Measurements from ENCODE around the gene CAPS2. TPM values are rescaled to one million over a fixed set of nuclear protein-coding genes. Genes with fewer than 3 reads are reported as not detected.

Gene CAPS2
- total RNA-seq, 1 experiment from 2014 or later = 4.3 TPM

GRCh38 chr12:75302781-75303180 lies 27.3 kb downstream of the CAPS2 start:
- Histone ChIP-seq H3K79me2 (ENCODE audit: insufficient read depth, low read length) (no peaks in the 10 kb centered on the region), H3K4me1 (ENCODE audit: insufficient read depth, low read length) (no peaks in the 10 kb centered on the region)
- no peaks in the 10 kb centered on the region for H3K4me1 Mint-ChIP-seq

More at GRCh38 chr12:75302781-75303180, 27.3 kb downstream of the CAPS2 start:
- H3K27me3 Mint-ChIP-seq (ENCODE audit: low read depth) = no peaks in the 10 kb centered on the region; the same call in 1 of the 2 replicates
- no peak overlapping the region for H3T11ph ChIP-seq (ENCODE audit: low read length)
- H2BK20ac ChIP-seq (ENCODE audit: low read depth, low read length, poor library complexity, severe bottlenecking) = no peak overlapping the region
- no peak overlapping the region for H2BK5ac ChIP-seq (ENCODE audit: insufficient read length, low read length)
- H3K4ac ChIP-seq (ENCODE audit: low read depth, low read length) = no peak overlapping the region
- H2BK120ac ChIP-seq (ENCODE audit: low read depth, low read length, poor library complexity, severe bottlenecking) = no peak overlapping the region
- no peak overlapping the region for H3K27ac Mint-ChIP-seq
- H2BK12ac ChIP-seq (ENCODE audit: insufficient read length, low read depth, low read length) = no peak overlapping the region
- no peak overlapping the region for H3K14ac ChIP-seq (ENCODE audit: insufficient read depth, low read length)
- H4K5ac ChIP-seq (ENCODE audit: insufficient read length, low read depth, low read length) = no peak overlapping the region
- no peaks in the 10 kb centered on the region for H4K20me1 ChIP-seq (ENCODE audit: control insufficient read depth, insufficient read depth, insufficient read length)
- TF ChIP-seq CTCF (conservative IDR thresholded peaks at IDR 0.05) = no peak
- no peaks in the 10 kb centered on the region for H3K23me2 ChIP-seq (ENCODE audit: insufficient read length, low read depth, low read length, poor library complexity, severe bottlenecking)
- peaks cover 0 to 11% (median 0%) of the 10 kb centered on the region in 3 experiments; a peak in 2 of 7 replicates for H3K36me3 Mint-ChIP-seq (ENCODE audit: insufficient read depth in 1 of 3, low read depth in 3 of 3)
- H3K4me2 ChIP-seq (ENCODE audit: insufficient read depth, insufficient read length, low read length) = no peak overlapping the region
- no peak overlapping the region for H3K9ac ChIP-seq (ENCODE audit: extremely low read depth, insufficient read length, low read length)
- no peaks in the 10 kb centered on the region for H3K79me1 ChIP-seq (ENCODE audit: insufficient read depth, low read depth, low read length, poor library complexity, severe bottlenecking)
- no peak overlapping the region for H3K27ac ChIP-seq (ENCODE audit: insufficient read length, low read depth, low read length)
- H3K9me3 ChIP-seq (ENCODE audit: control insufficient read depth, low read depth, low read length) = no peaks in the 10 kb centered on the region
- H2AK5ac ChIP-seq (ENCODE audit: insufficient read length, low read length) = no peak overlapping the region
- H2AFZ ChIP-seq (ENCODE audit: low read length) = no peak overlapping the region
- no peak overlapping the region for H4K91ac ChIP-seq (ENCODE audit: insufficient read length, low read depth, low read length)
- no peaks in the 10 kb centered on the region; a peak in 2 of 5 replicates for H3K9me3 Mint-ChIP-seq
- H3K56ac ChIP-seq (ENCODE audit: insufficient read length, low read depth, low read length) = no peak overlapping the region
- no peak overlapping the region for H3K4me3 Mint-ChIP-seq
- H2BK15ac ChIP-seq (ENCODE audit: low read depth, low read length) = no peak overlapping the region
- no peak for DNase-seq
- H3K18ac ChIP-seq (ENCODE audit: insufficient read length, low read depth, low read length) = no peak overlapping the region
- no peak overlapping the region for H4K8ac ChIP-seq (replicated peaks; ENCODE audit: insufficient read length, low read depth, low read length)
- no peak overlapping the region for H3K23ac ChIP-seq (ENCODE audit: insufficient read length, low read depth, low read length)
- no peaks in the 10 kb centered on the region for H3K27me3 ChIP-seq (ENCODE audit: insufficient read depth, low read length)
